HEK293T (cell line): ENCODE data around the gene PGAP2.

Experiments used
- ELF4 ChIP-seq: fragments of 450-650 bp; IDR thresholded peaks from 2 replicates; pipeline ENCODE4 v1.6.1; 2017; ENCODE audit warnings: antibody characterized with exemption
- FOXK2 ChIP-seq: fragments of 450-650 bp; IDR thresholded peaks from 2 replicates; pipeline ENCODE4 v1.6.1; 2016; ENCODE audit warnings: mild to moderate bottlenecking
- FOXM1 ChIP-seq: fragments of 450-650 bp; IDR thresholded peaks from 2 replicates; pipeline ENCODE4 v1.6.1; 2017; ENCODE audit warnings: mild to moderate bottlenecking, borderline replicate concordance
- NFRKB ChIP-seq: fragments of 450-650 bp; IDR thresholded peaks from 2 replicates; pipeline ENCODE4 v1.6.1; 2016; ENCODE audit warnings: mild to moderate bottlenecking, moderate library complexity
- SP1 ChIP-seq: fragments of 450-650 bp; IDR thresholded peaks from 2 replicates; pipeline ENCODE4 v1.6.1; 2017
- SUZ12 ChIP-seq: fragments of 450-650 bp; IDR thresholded peaks from 2 replicates; pipeline ENCODE4 v1.6.1; 2016; ENCODE audit warnings: mild to moderate bottlenecking
- TARDBP ChIP-seq: fragments of 450-650 bp; IDR thresholded peaks from 2 replicates; pipeline ENCODE4 v1.6.1; 2016
- ZNF384 ChIP-seq: fragments of 450-650 bp; IDR thresholded peaks from 2 replicates; pipeline ENCODE4 v1.6.1; 2016

DNA sequence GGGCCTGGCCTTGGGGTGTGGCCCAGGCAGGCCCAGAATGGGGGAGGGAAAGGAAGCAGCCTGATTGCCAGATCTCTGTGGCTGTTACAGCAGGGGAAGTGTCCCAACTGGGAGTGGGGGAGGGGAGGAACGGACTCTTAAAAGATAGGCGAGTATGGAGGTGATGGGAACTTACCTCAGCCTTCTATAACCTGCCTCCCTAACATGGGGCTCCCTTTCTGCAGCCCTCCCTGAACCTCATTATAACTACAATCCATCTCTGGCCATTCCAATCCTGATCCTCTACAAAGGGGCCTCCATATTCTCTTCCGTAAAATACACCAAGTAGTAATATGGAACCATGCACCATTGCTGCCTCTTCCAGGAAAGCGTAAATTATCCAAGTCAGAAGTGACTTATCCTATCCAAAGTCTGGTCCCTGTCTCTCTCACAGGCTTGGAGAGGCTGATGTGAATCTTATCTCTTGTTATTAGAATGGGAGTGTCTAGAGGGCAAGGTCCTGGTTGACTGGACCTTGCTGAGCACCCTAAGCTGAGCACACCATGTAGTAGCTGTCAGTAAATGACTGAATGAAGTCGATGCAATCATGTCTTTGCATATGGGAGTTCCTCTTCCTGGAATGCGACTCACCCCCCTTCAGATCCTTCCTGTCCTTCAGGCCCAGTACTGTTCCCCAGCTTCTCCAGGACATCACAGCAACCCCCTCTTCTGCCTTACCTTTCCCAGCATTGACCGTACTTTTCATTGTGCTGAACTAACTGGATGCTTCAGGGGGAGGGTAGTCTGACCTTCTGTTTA, 26.5 kb downstream of the PGAP2 start:
- TF ChIP-seq ELF4 (no peak), ZNF384 (no peak), SUZ12 (no peak), NFRKB (no peak), FOXK2 (no peak), FOXM1 (no peak), TARDBP (no peak), SP1 (no peak)
